ENCODE data around the gene ADGRG1. TPM values are rescaled to one million over a fixed set of nuclear protein-coding genes. Genes with fewer than 3 reads are reported as not detected.
"Not testable (repeated sequence)": the region's sequence is repeated elsewhere in the genome, so short reads cannot be mapped to it uniquely, and the experiment has no call there.

The ADGRG1 gene
- total RNA-seq, 2 experiments from 2014 or later, result 0.93 to 1.0 TPM

GRCh38 chr16:57594531-57595031 is 33.8 kb upstream of the ADGRG1 start:
- Mint-ChIP-seq H3K4me3 (no peak overlapping the region), H3K4me1 (ENCODE audit: low read depth) (peaks cover 33% of the 10 kb centered on the region), H3K9me3 (peaks cover 15% of the 10 kb centered on the region), H3K27me3 (ENCODE audit: low read depth) (no peaks in the 10 kb centered on the region), H3K27ac (no peak overlapping the region), H3K36me3 (ENCODE audit: low read depth) (no peaks in the 10 kb centered on the region)
- intact Hi-C loops (cut with micrococcal nuclease), result loop anchor here (5.0 kb wide), 1 partner anchor 278 kb away; no protein-coding TSS in a partner anchor
- no peak for DNase-seq
- CTCF ChIA-PET, result interaction anchor here (0.6 to 5.1 kb wide), 4 partner anchors 7 to 56 kb away, joined by 3 to 94 read pairs (median 20); no protein-coding TSS in a partner anchor

- intact Hi-C loops (cut with micrococcal nuclease); H3K27ac Mint-ChIP-seq; H3K36me3 Mint-ChIP-seq (ENCODE audit: low read depth); DNase-seq; H3K27me3 Mint-ChIP-seq (ENCODE audit: low read depth); H3K4me3 Mint-ChIP-seq: not testable (repeated sequence)
- peaks cover 15% of the 10 kb centered on the region for H3K9me3 Mint-ChIP-seq
- H3K4me1 Mint-ChIP-seq (ENCODE audit: low read depth), result peaks cover 31% of the 10 kb centered on the region
- CTCF ChIA-PET, result interaction anchor here (1.2 kb wide), 1 partner anchor 52 kb away, joined by 4 read pairs; no protein-coding TSS in a partner anchor
Observed at GRCh38 chr16:57596234-57596633, 32.2 kb upstream of the ADGRG1 start.

GRCh38 chr16:57598437-57598836 is 30.0 kb upstream of the ADGRG1 start:
- Mint-ChIP-seq H3K27ac (no peak overlapping the region), H3K9me3 (peaks cover 13% of the 10 kb centered on the region), H3K36me3 (ENCODE audit: low read depth) (no peaks in the 10 kb centered on the region), H3K27me3 (ENCODE audit: low read depth) (no peaks in the 10 kb centered on the region), H3K4me3 (no peak overlapping the region), H3K4me1 (ENCODE audit: low read depth) (peaks cover 25% of the 10 kb centered on the region)
- intact Hi-C loops (cut with micrococcal nuclease), result no loop called here
- no peak for DNase-seq
- CTCF ChIA-PET, result interaction anchor here (1.5 to 6.8 kb wide), 4 partner anchors 12 to 50 kb away, joined by 4 to 91 read pairs (median 51); no protein-coding TSS in a partner anchor

- Mint-ChIP-seq H3K9me3 (peaks cover 13% of the 10 kb centered on the region), H3K27me3 (ENCODE audit: low read depth) (no peaks in the 10 kb centered on the region), H3K4me1 (ENCODE audit: low read depth) (peaks cover 25% of the 10 kb centered on the region), H3K27ac (no peak overlapping the region), H3K36me3 (ENCODE audit: low read depth) (no peaks in the 10 kb centered on the region), H3K4me3 (no peak overlapping the region)
- intact Hi-C loops (cut with micrococcal nuclease), result loop anchor here (1.0 to 5.0 kb wide), 2 partner anchors 49 to 527 kb away; partner anchors contain the start of gene CFAP20
- peak; percentile 65 for DNase-seq
- CTCF ChIA-PET, result interaction anchor here (1.2 to 6.8 kb wide), 10 partner anchors 8 to 63 kb away, joined by 3 to 91 read pairs (median 8); no protein-coding TSS in a partner anchor
Observed at GRCh38 chr16:57600048-57600835, 28.2 kb upstream of the ADGRG1 start.

GRCh38 chr16:57600952-57601580 is 27.4 kb upstream of the ADGRG1 start:
- CTCF ChIA-PET, result interaction anchor here (1.0 to 6.8 kb wide), 10 partner anchors 9 to 64 kb away, joined by 3 to 91 read pairs (median 8); no protein-coding TSS in a partner anchor
- Mint-ChIP-seq H3K36me3 (ENCODE audit: low read depth) (no peaks in the 10 kb centered on the region), H3K4me1 (ENCODE audit: low read depth) (peaks cover 25% of the 10 kb centered on the region), H3K27me3 (ENCODE audit: low read depth) (no peaks in the 10 kb centered on the region), H3K9me3 (peaks cover 8% of the 10 kb centered on the region), H3K4me3 (no peak overlapping the region), H3K27ac (peak overlapping the region; percentile 46)
- intact Hi-C loops (cut with micrococcal nuclease), result loop anchor here (1.0 to 5.0 kb wide), 3 partner anchors 8 to 526 kb away; partner anchors contain the start of gene CFAP20
- no peak for DNase-seq

GRCh38 chr16:57601801-57602478 is 26.5 kb upstream of the ADGRG1 start:
- no peaks in the 10 kb centered on the region for H3K27me3 Mint-ChIP-seq (ENCODE audit: low read depth)
- intact Hi-C loops (cut with micrococcal nuclease), result loop anchor here (1.0 to 5.0 kb wide), 5 partner anchors 7 to 987 kb away; partner anchors contain the start of gene CFAP20
- peak; percentile 82 for DNase-seq

GRCh38 chr16:57603115-57604024 is 25.1 kb upstream of the ADGRG1 start:
- Mint-ChIP-seq H3K4me3 (no peak overlapping the region), H3K9me3 (peaks cover under 1% of the 10 kb centered on the region), H3K36me3 (ENCODE audit: low read depth) (no peaks in the 10 kb centered on the region), H3K27me3 (ENCODE audit: low read depth) (no peaks in the 10 kb centered on the region), H3K4me1 (ENCODE audit: low read depth) (peaks cover 24% of the 10 kb centered on the region), H3K27ac (no peak overlapping the region)
- DNase-seq, result no peak
- intact Hi-C loops (cut with micrococcal nuclease), result loop anchor here (2.0 to 5.0 kb wide), 2 partner anchors 524 to 989 kb away; partner anchors contain the start of gene CFAP20
- CTCF ChIA-PET, result interaction anchor here (1.7 to 6.8 kb wide), 3 partner anchors 11 to 45 kb away, joined by 5 to 91 read pairs (median 33); no protein-coding TSS in a partner anchor

More at GRCh38 chr16:57601801-57602478, 26.5 kb upstream of the ADGRG1 start:
- peaks cover 25% of the 10 kb centered on the region for H3K4me1 Mint-ChIP-seq (ENCODE audit: low read depth)
- no peak overlapping the region for H3K4me3 Mint-ChIP-seq
- H3K9me3 Mint-ChIP-seq, result peaks cover 8% of the 10 kb centered on the region
- H3K27ac Mint-ChIP-seq, result peak overlapping the region; percentile 70
- CTCF ChIA-PET, result interaction anchor here (0.8 to 6.8 kb wide), 14 partner anchors 9 to 126 kb away, joined by 3 to 91 read pairs (median 5); no protein-coding TSS in a partner anchor
- no peaks in the 10 kb centered on the region for H3K36me3 Mint-ChIP-seq (ENCODE audit: low read depth)

- intact Hi-C loops (cut with micrococcal nuclease), result loop anchor here (5.0 kb wide), 1 partner anchor 523 kb away; the partner anchor contains the start of gene CFAP20
- Mint-ChIP-seq H3K27me3 (ENCODE audit: low read depth) (no peaks in the 10 kb centered on the region), H3K4me3 (no peak overlapping the region), H3K9me3 (no peaks in the 10 kb centered on the region), H3K4me1 (ENCODE audit: low read depth) (peaks cover 30% of the 10 kb centered on the region), H3K27ac (peak overlapping the region; percentile 13), H3K36me3 (ENCODE audit: low read depth) (no peaks in the 10 kb centered on the region)
- no peak for DNase-seq
- CTCF ChIA-PET, result interaction anchor here (0.5 kb wide), 1 partner anchor 269 kb away, joined by 3 read pairs; no protein-coding TSS in a partner anchor
Observed at GRCh38 chr16:57604177-57604576, 24.3 kb upstream of the ADGRG1 start.

GRCh38 chr16:57606147-57606846 is 22.1 kb upstream of the ADGRG1 start:
- intact Hi-C loops (cut with micrococcal nuclease), result no loop called here
- Mint-ChIP-seq H3K9me3 (no peaks in the 10 kb centered on the region), H3K27me3 (ENCODE audit: low read depth) (no peaks in the 10 kb centered on the region), H3K27ac (no peak overlapping the region), H3K4me1 (ENCODE audit: low read depth) (peaks cover 42% of the 10 kb centered on the region), H3K4me3 (no peak overlapping the region), H3K36me3 (ENCODE audit: low read depth) (no peaks in the 10 kb centered on the region)
- CTCF ChIA-PET, result interaction anchor here (0.8 to 6.9 kb wide), 2 partner anchors 13 to 41 kb away, joined by 3 to 106 read pairs; no protein-coding TSS in a partner anchor
- DNase-seq, result no peak

GRCh38 chr16:57606847-57607501 is 21.5 kb upstream of the ADGRG1 start:
- intact Hi-C loops (cut with micrococcal nuclease), result no loop called here

More at GRCh38 chr16:57606847-57607501, 21.5 kb upstream of the ADGRG1 start:
- CTCF ChIA-PET, result interaction anchor here (0.8 to 6.9 kb wide), 3 partner anchors 13 to 41 kb away, joined by 3 to 106 read pairs (median 4); no protein-coding TSS in a partner anchor
- Mint-ChIP-seq H3K9me3 (no peaks in the 10 kb centered on the region), H3K4me3 (no peak overlapping the region), H3K27me3 (ENCODE audit: low read depth) (no peaks in the 10 kb centered on the region), H3K4me1 (ENCODE audit: low read depth) (peaks cover 40% of the 10 kb centered on the region), H3K27ac (no peak overlapping the region), H3K36me3 (ENCODE audit: low read depth) (no peaks in the 10 kb centered on the region)
- no peak for DNase-seq
